ENCODE measurements around the gene NEDD4. TPM values are rescaled to one million over a fixed set of nuclear protein-coding genes. Genes with fewer than 3 reads are reported as not detected.

NEDD4 gene
- total RNA-seq, 1 experiment from 2014 or later = 18.8 TPM

DNA sequence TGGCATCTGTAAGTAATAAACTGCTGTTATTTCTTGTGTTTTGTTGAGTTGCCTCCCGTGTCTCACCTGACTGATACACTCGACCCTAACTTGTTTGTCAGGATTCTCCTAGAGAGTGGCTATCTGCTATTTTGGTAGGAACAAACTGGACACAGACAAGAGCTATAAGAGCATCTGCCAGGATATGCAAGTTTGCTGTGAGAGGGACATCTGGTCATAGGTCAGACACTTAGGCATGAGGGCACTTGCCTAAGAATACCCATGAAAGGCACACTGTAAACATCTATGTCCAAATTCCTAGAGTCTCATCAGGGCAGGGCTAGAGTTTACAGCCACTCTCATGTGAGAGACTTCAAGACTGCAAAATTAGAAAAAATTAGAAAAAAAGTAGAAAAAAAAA is 32.5 kb downstream of the NEDD4 start:
- Histone ChIP-seq H3K27me3 (ENCODE audit: control insufficient read depth, insufficient read depth, low read length) (no peaks in the 10 kb centered on the region), H3K9me3 (ENCODE audit: control insufficient read depth, insufficient read depth, low read depth, low read length) (no peaks in the 10 kb centered on the region), H3K4me1 (ENCODE audit: control insufficient read depth, insufficient read depth, low read length) (no peaks in the 10 kb centered on the region), H3K36me3 (ENCODE audit: control insufficient read depth, insufficient read depth, low read length) (no peaks in the 10 kb centered on the region; the same call in 1 of the 2 replicates), H3K4me3 (ENCODE audit: low read depth in 2 of 2, low read length in 2 of 2) (no peak overlapping the region), H3K27ac (ENCODE audit: low read length) (no peak overlapping the region)
- POLR2A ChIA-PET = no interaction called here
- intact Hi-C loops (cut with micrococcal nuclease; ENCODE audit: unreplicated experiment) = no loop called here
- CTCF ChIA-PET = no interaction called here
- DNase-seq (ENCODE audit: low read depth, low spot score) = no peak
- TF ChIP-seq POLR2AphosphoS5 (IDR thresholded peaks at IDR 0.05; ENCODE audit: low read depth, low read length) (no peak), SIN3A (IDR thresholded peaks at IDR 0.05; ENCODE audit: borderline replicate concordance, insufficient read depth, low read depth, low read length) (no peak), TCF7L2 (IDR thresholded peaks at IDR 0.05; ENCODE audit: low read depth, low read length) (no peak)
- TF ChIP-seq, protein P1, sequence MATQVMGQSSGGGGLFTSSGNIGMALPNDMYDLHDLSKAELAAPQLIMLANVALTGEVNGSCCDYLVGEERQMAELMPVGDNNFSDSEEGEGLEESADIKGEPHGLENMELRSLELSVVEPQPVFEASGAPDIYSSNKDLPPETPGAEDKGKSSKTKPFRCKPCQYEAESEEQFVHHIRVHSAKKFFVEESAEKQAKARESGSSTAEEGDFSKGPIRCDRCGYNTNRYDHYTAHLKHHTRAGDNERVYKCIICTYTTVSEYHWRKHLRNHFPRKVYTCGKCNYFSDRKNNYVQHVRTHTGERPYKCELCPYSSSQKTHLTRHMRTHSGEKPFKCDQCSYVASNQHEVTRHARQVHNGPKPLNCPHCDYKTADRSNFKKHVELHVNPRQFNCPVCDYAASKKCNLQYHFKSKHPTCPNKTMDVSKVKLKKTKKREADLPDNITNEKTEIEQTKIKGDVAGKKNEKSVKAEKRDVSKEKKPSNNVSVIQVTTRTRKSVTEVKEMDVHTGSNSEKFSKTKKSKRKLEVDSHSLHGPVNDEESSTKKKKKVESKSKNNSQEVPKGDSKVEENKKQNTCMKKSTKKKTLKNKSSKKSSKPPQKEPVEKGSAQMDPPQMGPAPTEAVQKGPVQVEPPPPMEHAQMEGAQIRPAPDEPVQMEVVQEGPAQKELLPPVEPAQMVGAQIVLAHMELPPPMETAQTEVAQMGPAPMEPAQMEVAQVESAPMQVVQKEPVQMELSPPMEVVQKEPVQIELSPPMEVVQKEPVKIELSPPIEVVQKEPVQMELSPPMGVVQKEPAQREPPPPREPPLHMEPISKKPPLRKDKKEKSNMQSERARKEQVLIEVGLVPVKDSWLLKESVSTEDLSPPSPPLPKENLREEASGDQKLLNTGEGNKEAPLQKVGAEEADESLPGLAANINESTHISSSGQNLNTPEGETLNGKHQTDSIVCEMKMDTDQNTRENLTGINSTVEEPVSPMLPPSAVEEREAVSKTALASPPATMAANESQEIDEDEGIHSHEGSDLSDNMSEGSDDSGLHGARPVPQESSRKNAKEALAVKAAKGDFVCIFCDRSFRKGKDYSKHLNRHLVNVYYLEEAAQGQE (IDR thresholded peaks at IDR 0.05; ENCODE audit: insufficient read depth in 1 of 2, low read depth in 2 of 2, low read length in 1 of 2) = no peak
- TF ChIP-seq, protein P2, sequence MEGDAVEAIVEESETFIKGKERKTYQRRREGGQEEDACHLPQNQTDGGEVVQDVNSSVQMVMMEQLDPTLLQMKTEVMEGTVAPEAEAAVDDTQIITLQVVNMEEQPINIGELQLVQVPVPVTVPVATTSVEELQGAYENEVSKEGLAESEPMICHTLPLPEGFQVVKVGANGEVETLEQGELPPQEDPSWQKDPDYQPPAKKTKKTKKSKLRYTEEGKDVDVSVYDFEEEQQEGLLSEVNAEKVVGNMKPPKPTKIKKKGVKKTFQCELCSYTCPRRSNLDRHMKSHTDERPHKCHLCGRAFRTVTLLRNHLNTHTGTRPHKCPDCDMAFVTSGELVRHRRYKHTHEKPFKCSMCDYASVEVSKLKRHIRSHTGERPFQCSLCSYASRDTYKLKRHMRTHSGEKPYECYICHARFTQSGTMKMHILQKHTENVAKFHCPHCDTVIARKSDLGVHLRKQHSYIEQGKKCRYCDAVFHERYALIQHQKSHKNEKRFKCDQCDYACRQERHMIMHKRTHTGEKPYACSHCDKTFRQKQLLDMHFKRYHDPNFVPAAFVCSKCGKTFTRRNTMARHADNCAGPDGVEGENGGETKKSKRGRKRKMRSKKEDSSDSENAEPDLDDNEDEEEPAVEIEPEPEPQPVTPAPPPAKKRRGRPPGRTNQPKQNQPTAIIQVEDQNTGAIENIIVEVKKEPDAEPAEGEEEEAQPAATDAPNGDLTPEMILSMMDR (IDR thresholded peaks at IDR 0.05) = no peak
- in situ Hi-C loops (cut with HindIII; ENCODE audit: low pct_unique_long_range_greater_than_20kb, low sequenced_read_pairs) = no loop called here
- no peak for ATAC-seq
- no TSS peak for BruUV-seq (replicated peaks)

DNA sequence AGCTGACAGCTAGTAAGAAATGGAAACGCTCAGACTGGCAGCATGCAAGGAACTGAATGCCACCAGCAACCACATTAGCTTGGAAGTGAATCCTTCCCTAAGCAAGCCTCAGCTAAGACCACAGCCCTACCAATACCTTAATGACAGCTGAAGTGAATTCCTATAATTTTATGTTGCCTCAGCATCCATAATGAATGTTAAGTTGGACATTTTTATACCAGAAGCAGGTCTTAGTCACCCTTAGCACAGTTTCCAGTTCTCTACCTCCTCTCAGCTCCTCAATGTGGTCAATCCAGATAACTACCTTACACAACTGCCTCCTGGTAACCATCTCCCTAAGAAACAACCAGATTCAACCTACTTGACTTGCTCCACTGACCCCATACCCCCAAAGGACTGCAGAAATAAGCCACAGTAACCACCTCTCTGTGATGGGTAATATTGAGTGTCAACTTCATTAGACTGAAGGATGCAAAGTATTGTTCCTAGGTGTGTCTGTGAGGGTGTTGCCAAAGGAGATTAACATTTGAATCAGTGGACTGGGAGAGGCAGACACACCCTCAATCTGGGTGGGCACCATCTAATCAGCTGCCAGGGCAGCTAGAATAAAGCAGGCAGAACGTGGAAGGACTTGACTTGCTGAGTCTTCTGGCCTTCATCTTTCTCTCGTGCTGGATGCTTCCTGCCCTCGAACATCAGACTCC is 33.5 kb downstream of the NEDD4 start:
- H3K4me1 ChIP-seq (ENCODE audit: control insufficient read depth, insufficient read depth, low read length) = no peaks in the 10 kb centered on the region
- no peak overlapping the region for H3K27ac ChIP-seq (ENCODE audit: low read length)
- ChIA-PET CTCF (no interaction called here), POLR2A (no interaction called here)
- H3K9me3 ChIP-seq (ENCODE audit: control insufficient read depth, insufficient read depth, low read depth, low read length) = no peaks in the 10 kb centered on the region
- H3K4me3 ChIP-seq (ENCODE audit: low read depth in 2 of 2, low read length in 2 of 2) = no peak overlapping the region
- TF ChIP-seq, protein P2 (IDR thresholded peaks at IDR 0.05) = no peak
- no peak for TF ChIP-seq TCF7L2 (IDR thresholded peaks at IDR 0.05; ENCODE audit: low read depth, low read length)
- no peak for TF ChIP-seq SIN3A (IDR thresholded peaks at IDR 0.05; ENCODE audit: borderline replicate concordance, insufficient read depth, low read depth, low read length)
- TF ChIP-seq, protein P1 (IDR thresholded peaks at IDR 0.05; ENCODE audit: insufficient read depth in 1 of 2, low read depth in 2 of 2, low read length in 1 of 2) = no peak
- TF ChIP-seq POLR2AphosphoS5 (IDR thresholded peaks at IDR 0.05; ENCODE audit: low read depth, low read length) = no peak
- BruUV-seq (replicated peaks) = no TSS peak
- H3K27me3 ChIP-seq (ENCODE audit: control insufficient read depth, insufficient read depth, low read length) = no peaks in the 10 kb centered on the region
- intact Hi-C loops (cut with micrococcal nuclease; ENCODE audit: unreplicated experiment) = no loop called here
- H3K36me3 ChIP-seq (ENCODE audit: control insufficient read depth, insufficient read depth, low read length) = no peaks in the 10 kb centered on the region; the same call in 1 of the 2 replicates
- ATAC-seq (no peak; the same call in 1 of the 2 replicates), DNase-seq (ENCODE audit: low read depth, low spot score) (no peak)
- in situ Hi-C loops (cut with HindIII; ENCODE audit: low pct_unique_long_range_greater_than_20kb, low sequenced_read_pairs) = no loop called here

All from Panc1 (cell line).